Measurements from ENCODE around the gene TCP11L2.

The TCP11L2 gene

GRCh38 chr12:106297075-106297474 is 5.5 kb upstream of the TCP11L2 start:
- no peak overlapping the region for H3K27ac ChIP-seq (ENCODE audit: low read length)
- H3K9me2 ChIP-seq (replicated peaks; ENCODE audit: insufficient read depth, low read length), result no peaks in the 10 kb centered on the region
- H3K4me3 ChIP-seq (ENCODE audit: low read length), result no peak overlapping the region
- TF ChIP-seq EZH2phosphoT487 (IDR thresholded peaks at IDR 0.05; ENCODE audit: low read length) (no peak), CTCF (IDR thresholded peaks at IDR 0.05; ENCODE audit: low read length) (no peak), EZH2 (optimal IDR thresholded peaks at IDR 0.05; ENCODE audit: low read depth, low read length) (no peak)
- peaks cover 13% of the 10 kb centered on the region for H3K4me1 ChIP-seq (ENCODE audit: low read length)
- H3F3A ChIP-seq (ENCODE audit: insufficient read depth, low read length), result no peaks in the 10 kb centered on the region
- H3K36me3 ChIP-seq (replicated peaks; ENCODE audit: insufficient read depth, low read length), result no peaks in the 10 kb centered on the region
- H3K27me3 ChIP-seq (replicated peaks; ENCODE audit: insufficient read depth, low read length), result no peaks in the 10 kb centered on the region
- H3K9me3 ChIP-seq (replicated peaks; ENCODE audit: insufficient read depth, low read length), result no peaks in the 10 kb centered on the region
- H3K4me2 ChIP-seq (ENCODE audit: low read depth, low read length), result no peak overlapping the region
- no peak overlapping the region for H3K9ac ChIP-seq (ENCODE audit: low read length)
- no peak for DNase-seq
- no peaks in the 10 kb centered on the region for H3K79me2 ChIP-seq (ENCODE audit: low read length)
- H2AFZ ChIP-seq (ENCODE audit: low read length), result no peak overlapping the region
- H4K20me1 ChIP-seq (ENCODE audit: insufficient read depth, low read length), result no peaks in the 10 kb centered on the region

- Histone ChIP-seq H3K9ac (ENCODE audit: low read length) (no peak overlapping the region), H3F3A (ENCODE audit: insufficient read depth, low read length) (no peaks in the 10 kb centered on the region), H4K20me1 (ENCODE audit: insufficient read depth, low read length) (no peaks in the 10 kb centered on the region), H2AFZ (ENCODE audit: low read length) (no peak overlapping the region), H3K27ac (ENCODE audit: low read length) (no peak overlapping the region), H3K4me3 (ENCODE audit: low read length) (no peak overlapping the region), H3K4me1 (ENCODE audit: low read length) (peaks cover 13% of the 10 kb centered on the region), H3K36me3 (replicated peaks; ENCODE audit: insufficient read depth, low read length) (no peaks in the 10 kb centered on the region), H3K9me2 (replicated peaks; ENCODE audit: insufficient read depth, low read length) (no peaks in the 10 kb centered on the region), H3K9me3 (replicated peaks; ENCODE audit: insufficient read depth, low read length) (no peaks in the 10 kb centered on the region), H3K27me3 (replicated peaks; ENCODE audit: insufficient read depth, low read length) (no peaks in the 10 kb centered on the region), H3K4me2 (ENCODE audit: low read depth, low read length) (no peak overlapping the region), H3K79me2 (ENCODE audit: low read length) (no peaks in the 10 kb centered on the region)
- TF ChIP-seq EZH2 (optimal IDR thresholded peaks at IDR 0.05; ENCODE audit: low read depth, low read length) (no peak), EZH2phosphoT487 (IDR thresholded peaks at IDR 0.05; ENCODE audit: low read length) (no peak)
- DNase-seq, result no peak
These were observed 4.9 kb upstream of the TCP11L2 start for GRCh38 chr12:106297681-106298080.

- H3K9me2 ChIP-seq (replicated peaks; ENCODE audit: insufficient read depth, low read length), result no peaks in the 10 kb centered on the region
- no peak overlapping the region for H3K9ac ChIP-seq (ENCODE audit: low read length)
- no peaks in the 10 kb centered on the region for H3K27me3 ChIP-seq (replicated peaks; ENCODE audit: insufficient read depth, low read length)
- H3K4me2 ChIP-seq (ENCODE audit: low read depth, low read length), result no peak overlapping the region
- no peak for DNase-seq
- H3K4me3 ChIP-seq (ENCODE audit: low read length), result no peak overlapping the region
- H3K79me2 ChIP-seq (ENCODE audit: low read length), result no peaks in the 10 kb centered on the region; the same call in 1 of the 2 replicates
- peaks cover 4% of the 10 kb centered on the region; the same call in 1 of the 2 replicates for H3F3A ChIP-seq (ENCODE audit: insufficient read depth, low read length)
- peaks cover 13% of the 10 kb centered on the region for H3K4me1 ChIP-seq (ENCODE audit: low read length)
- H2AFZ ChIP-seq (ENCODE audit: low read length), result no peak overlapping the region
- TF ChIP-seq EZH2phosphoT487 (IDR thresholded peaks at IDR 0.05; ENCODE audit: low read length) (no peak), CTCF (IDR thresholded peaks at IDR 0.05; ENCODE audit: low read length) (no peak), EZH2 (optimal IDR thresholded peaks at IDR 0.05; ENCODE audit: low read depth, low read length) (no peak)
- H3K27ac ChIP-seq (ENCODE audit: low read length), result no peak overlapping the region
- no peaks in the 10 kb centered on the region for H3K9me3 ChIP-seq (replicated peaks; ENCODE audit: insufficient read depth, low read length)
- no peaks in the 10 kb centered on the region for H4K20me1 ChIP-seq (ENCODE audit: insufficient read depth, low read length)
- no peaks in the 10 kb centered on the region for H3K36me3 ChIP-seq (replicated peaks; ENCODE audit: insufficient read depth, low read length)
These were observed 3.2 kb upstream of the TCP11L2 start for GRCh38 chr12:106299202-106299774.

- Histone ChIP-seq H3K36me3 (replicated peaks; ENCODE audit: insufficient read depth, low read length) (no peaks in the 10 kb centered on the region), H3K4me3 (ENCODE audit: low read length) (no peak overlapping the region), H3K79me2 (ENCODE audit: low read length) (no peaks in the 10 kb centered on the region; the same call in 1 of the 2 replicates), H3F3A (ENCODE audit: insufficient read depth, low read length) (peaks cover 4% of the 10 kb centered on the region; the same call in 1 of the 2 replicates), H3K4me2 (ENCODE audit: low read depth, low read length) (no peak overlapping the region), H2AFZ (ENCODE audit: low read length) (no peak overlapping the region), H3K9me2 (replicated peaks; ENCODE audit: insufficient read depth, low read length) (no peaks in the 10 kb centered on the region), H3K9ac (ENCODE audit: low read length) (no peak overlapping the region), H3K27ac (ENCODE audit: low read length) (no peak overlapping the region), H4K20me1 (ENCODE audit: insufficient read depth, low read length) (no peaks in the 10 kb centered on the region), H3K9me3 (replicated peaks; ENCODE audit: insufficient read depth, low read length) (no peaks in the 10 kb centered on the region), H3K4me1 (ENCODE audit: low read length) (peaks cover 13% of the 10 kb centered on the region), H3K27me3 (replicated peaks; ENCODE audit: insufficient read depth, low read length) (no peaks in the 10 kb centered on the region)
- TF ChIP-seq EZH2phosphoT487 (IDR thresholded peaks at IDR 0.05; ENCODE audit: low read length), result no peak
- no peak for TF ChIP-seq EZH2 (optimal IDR thresholded peaks at IDR 0.05; ENCODE audit: low read depth, low read length)
- TF ChIP-seq CTCF (IDR thresholded peaks at IDR 0.05; ENCODE audit: low read length), result no peak
- DNase-seq, result no peak
These were observed 1.8 kb upstream of the TCP11L2 start for GRCh38 chr12:106300761-106301160.
